Suprapubic skin (tissue), 4 donors: ENCODE measurements around the gene GLUD2.

ENCODE experiments used
- EP300 ChIP-seq: sonication (generic); formaldehyde crosslinking; IDR thresholded peaks from one replicate; pipeline ENCODE4 v1.6.1; 2017; ENCODE audit warnings: antibody characterized with exemption
- POLR2AphosphoS5 ChIP-seq, 3 donors: sonication (generic); formaldehyde crosslinking; IDR thresholded peaks; one replicate each; pipeline ENCODE4 v1.6.1; 2017; ENCODE audit warnings: antibody characterized with exemption in 3 of 3
- TF ChIP-seq, protein P1 (sequence below), 2 donors: fragments of 200-600 bp in 1 of 2; fragments of 450-650 bp in 1 of 2; sonication (generic) in 1 of 2; IDR thresholded peaks; one replicate each; pipeline ENCODE4 v1.5.1; 2016 to 2019; ENCODE audit warnings: antibody characterized with exemption in 2 of 2, mild to moderate bottlenecking in 1 of 2, moderate library complexity in 1 of 2

DNA sequence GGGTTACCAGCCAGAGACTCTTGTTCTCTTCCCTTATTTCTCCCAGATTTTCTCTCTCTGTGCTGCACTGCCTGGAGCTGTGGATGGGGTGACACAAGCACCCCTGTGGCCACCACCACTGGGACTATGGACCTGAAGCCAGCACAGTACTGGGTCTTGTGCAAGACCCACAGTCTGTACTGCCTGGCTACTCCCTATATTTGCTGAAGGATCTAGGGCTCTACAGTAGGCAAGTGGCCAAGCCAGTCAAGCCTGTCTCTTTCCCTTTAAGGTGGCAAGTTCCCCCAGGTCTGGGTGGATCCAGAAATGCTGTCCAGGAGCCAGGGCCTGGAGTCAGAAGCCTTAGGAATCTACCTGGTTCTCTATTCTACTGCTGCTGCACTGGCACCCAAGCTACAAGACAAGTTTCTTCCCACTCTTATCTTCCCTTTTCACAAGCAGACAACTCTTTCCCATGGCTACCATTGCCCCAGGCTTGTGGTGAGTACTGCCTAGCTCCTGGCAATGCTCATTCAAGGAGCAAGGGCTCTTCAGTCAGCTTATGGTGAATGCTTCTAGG, 33.4 kb upstream of the GLUD2 start:
- TF ChIP-seq, protein P1, sequence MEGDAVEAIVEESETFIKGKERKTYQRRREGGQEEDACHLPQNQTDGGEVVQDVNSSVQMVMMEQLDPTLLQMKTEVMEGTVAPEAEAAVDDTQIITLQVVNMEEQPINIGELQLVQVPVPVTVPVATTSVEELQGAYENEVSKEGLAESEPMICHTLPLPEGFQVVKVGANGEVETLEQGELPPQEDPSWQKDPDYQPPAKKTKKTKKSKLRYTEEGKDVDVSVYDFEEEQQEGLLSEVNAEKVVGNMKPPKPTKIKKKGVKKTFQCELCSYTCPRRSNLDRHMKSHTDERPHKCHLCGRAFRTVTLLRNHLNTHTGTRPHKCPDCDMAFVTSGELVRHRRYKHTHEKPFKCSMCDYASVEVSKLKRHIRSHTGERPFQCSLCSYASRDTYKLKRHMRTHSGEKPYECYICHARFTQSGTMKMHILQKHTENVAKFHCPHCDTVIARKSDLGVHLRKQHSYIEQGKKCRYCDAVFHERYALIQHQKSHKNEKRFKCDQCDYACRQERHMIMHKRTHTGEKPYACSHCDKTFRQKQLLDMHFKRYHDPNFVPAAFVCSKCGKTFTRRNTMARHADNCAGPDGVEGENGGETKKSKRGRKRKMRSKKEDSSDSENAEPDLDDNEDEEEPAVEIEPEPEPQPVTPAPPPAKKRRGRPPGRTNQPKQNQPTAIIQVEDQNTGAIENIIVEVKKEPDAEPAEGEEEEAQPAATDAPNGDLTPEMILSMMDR (IDR thresholded peaks at IDR 0.05) = no peak
- TF ChIP-seq EP300 (no peak), POLR2AphosphoS5 (IDR thresholded peaks at IDR 0.05) (no peak)
